Measurements from ENCODE around the gene ZFR.

Gene ZFR

GRCh38 chr5:32390819-32391591 is 53.5 kb downstream of the ZFR start:
- no peak overlapping the region for H3K27ac ChIP-seq
- no peak for TF ChIP-seq CTCF (IDR thresholded peaks at IDR 0.05)
- TF ChIP-seq ZFX (IDR thresholded peaks at IDR 0.05; ENCODE audit: borderline replicate concordance) = no peak

GRCh38 chr5:32388432-32389129 is 56.0 kb downstream of the ZFR start:
- TF ChIP-seq CTCF (IDR thresholded peaks at IDR 0.05) = no peak
- H3K27ac ChIP-seq = no peak overlapping the region

DNA sequence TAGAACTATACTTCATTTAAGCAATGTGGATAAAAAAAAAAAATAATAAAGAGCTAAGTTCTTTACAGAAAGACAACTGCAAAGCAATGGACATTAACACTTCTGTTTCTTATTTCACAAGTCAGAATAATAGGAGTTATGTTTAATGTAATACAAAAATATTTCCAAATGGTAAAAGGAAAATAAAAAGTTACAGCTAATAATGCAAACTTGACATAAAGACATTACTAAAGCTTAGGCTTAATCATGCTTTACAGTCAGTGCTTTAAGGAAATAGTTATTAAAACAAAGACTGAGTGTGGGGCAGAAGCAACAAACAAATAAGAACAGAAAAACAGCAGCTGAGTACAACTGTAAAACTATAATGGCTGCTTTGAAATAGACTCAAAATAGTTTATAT is 56.7 kb downstream of the ZFR start:
- no peak overlapping the region for H3K27ac ChIP-seq
- no peak for TF ChIP-seq CTCF (IDR thresholded peaks at IDR 0.05)
- no peak for TF ChIP-seq ZFX (IDR thresholded peaks at IDR 0.05; ENCODE audit: borderline replicate concordance)

GRCh38 chr5:32387211-32387610 is 57.3 kb downstream of the ZFR start:
- no peak overlapping the region for H3K27ac ChIP-seq

DNA sequence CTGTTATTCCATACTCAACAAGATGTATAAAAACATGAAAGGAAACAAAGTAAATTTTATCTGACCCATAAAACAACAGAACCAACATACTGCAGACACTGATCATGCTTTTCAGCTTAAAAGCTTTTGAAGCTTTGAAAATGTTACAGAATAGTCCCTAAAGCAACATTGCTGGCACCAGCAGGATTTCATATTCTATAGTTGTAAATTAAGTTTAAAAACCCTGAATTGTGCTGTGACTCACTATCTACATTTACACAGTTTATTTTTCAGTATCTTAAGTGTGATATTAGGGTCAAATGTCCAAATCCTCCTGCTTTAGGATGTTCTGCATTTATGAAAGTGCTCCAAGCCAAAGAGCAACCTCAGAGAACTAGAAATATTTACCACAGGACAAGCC is 59.9 kb downstream of the ZFR start:
- TF ChIP-seq CTCF (IDR thresholded peaks at IDR 0.05) (no peak), ZFX (IDR thresholded peaks at IDR 0.05; ENCODE audit: borderline replicate concordance) (no peak)
- H3K27ac ChIP-seq = no peak overlapping the region

More at GRCh38 chr5:32387211-32387610, 57.3 kb downstream of the ZFR start:
- no peak for TF ChIP-seq ZFX (IDR thresholded peaks at IDR 0.05; ENCODE audit: borderline replicate concordance)

DNA sequence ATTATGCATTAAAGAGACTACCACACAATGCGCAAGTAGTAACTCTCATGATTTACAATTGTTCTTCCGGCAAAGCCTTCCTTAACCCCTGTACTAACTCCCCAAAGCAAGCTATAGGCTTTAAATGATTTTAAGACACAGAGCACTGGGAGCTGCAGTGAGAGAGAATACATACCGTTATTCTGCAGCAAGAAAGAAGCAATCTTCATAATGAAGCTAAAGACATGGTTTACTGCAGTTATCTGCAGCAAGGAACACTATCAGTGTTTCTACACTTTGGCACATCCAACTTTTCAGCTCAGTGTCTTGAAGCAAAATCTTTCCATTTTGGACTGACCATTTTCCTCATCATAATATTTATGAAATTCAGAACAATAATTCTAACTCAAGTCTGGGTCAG is 61.0 kb downstream of the ZFR start:
- H3K27ac ChIP-seq = no peak overlapping the region
- no peak for TF ChIP-seq CTCF (IDR thresholded peaks at IDR 0.05)
- no peak for TF ChIP-seq ZFX (IDR thresholded peaks at IDR 0.05; ENCODE audit: borderline replicate concordance)

DNA sequence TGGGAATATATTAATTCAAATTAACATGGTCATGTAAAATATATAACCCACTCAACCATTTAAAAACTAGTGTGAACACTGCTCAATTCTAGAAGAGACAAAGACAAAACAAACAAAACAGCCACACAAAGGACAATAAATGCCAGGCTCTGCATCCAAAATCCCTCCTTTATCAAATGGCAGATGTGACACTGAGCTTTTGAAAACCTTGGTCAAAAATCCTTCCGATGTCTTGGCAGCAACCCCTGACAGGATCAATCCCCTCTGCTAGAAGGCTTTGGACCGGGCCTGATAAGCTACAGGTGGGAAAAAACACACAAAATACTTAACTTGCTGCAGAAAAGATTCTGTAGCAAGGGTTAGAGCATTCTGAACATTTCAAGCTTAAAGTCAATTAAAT is 61.5 kb downstream of the ZFR start:
- no peak overlapping the region for H3K27ac ChIP-seq
- TF ChIP-seq ZFX (IDR thresholded peaks at IDR 0.05; ENCODE audit: borderline replicate concordance) = no peak
- TF ChIP-seq CTCF (IDR thresholded peaks at IDR 0.05) = no peak

All from 22Rv1 (cell line).